DOHH2 (cell line): Measurements from ENCODE around the gene APOA4.

Experiments used
- CTCF ChIP-seq: fragments of 200-600 bp; sonication (generic); IDR thresholded peaks from one replicate; pipeline ENCODE4 v1.5.1; 2014; ENCODE audit warnings: antibody characterized with exemption, mild to moderate bottlenecking, low read depth, low read length; ENCODE audit not compliant: poor library complexity, severe bottlenecking
- EZH2phosphoT487 ChIP-seq: fragments of 200-600 bp; sonication (generic); IDR thresholded peaks from 2 replicates; pipeline ENCODE4 v1.6.1; 2017; ENCODE audit warnings: borderline replicate concordance, mild to moderate bottlenecking, antibody characterized with exemption, low read length, moderate library complexity, mixed read lengths

GRCh38 chr11:116862185-116862584, 39.1 kb upstream of the APOA4 start:
- no peak for TF ChIP-seq CTCF
- TF ChIP-seq EZH2phosphoT487: no peak
